HEK293 (cell line): ENCODE data around the gene LAMC2.

Experiments used
- ATF2 ChIP-seq: fragments of 450-650 bp; formaldehyde crosslinking; IDR thresholded peaks from 2 replicates; pipeline ENCODE4 v1.5.1; 2016; ENCODE audit warnings: missing biosample characterization, missing genetic modification characterization, low read depth
- KLF9 ChIP-seq: fragments of 450-650 bp; formaldehyde crosslinking; IDR thresholded peaks from 2 replicates; pipeline ENCODE4 v1.5.1; 2016; ENCODE audit warnings: missing biosample characterization, missing genetic modification characterization, low read depth
- RBAK ChIP-seq: fragments of 450-650 bp; formaldehyde crosslinking; IDR thresholded peaks from 2 replicates; pipeline ENCODE4 v1.5.1; 2016; ENCODE audit warnings: missing biosample characterization, missing genetic modification characterization
- ZEB2 ChIP-seq: fragments of 450-650 bp; formaldehyde crosslinking; IDR thresholded peaks from 2 replicates; pipeline ENCODE4 v1.5.1; 2016; ENCODE audit warnings: missing biosample characterization, missing genetic modification characterization
- ZNF121 ChIP-seq: fragments of 450-650 bp; formaldehyde crosslinking; IDR thresholded peaks from 2 replicates; pipeline ENCODE4 v1.5.1; 2016; ENCODE audit warnings: missing biosample characterization, missing genetic modification characterization
- ZNF146 ChIP-seq: fragments of 450-650 bp; formaldehyde crosslinking; IDR thresholded peaks from 2 replicates; pipeline ENCODE4 v1.5.1; 2016; ENCODE audit warnings: missing biosample characterization, missing genetic modification characterization
- ZNF292 ChIP-seq: fragments of 450-650 bp; formaldehyde crosslinking; IDR thresholded peaks from 2 replicates; pipeline ENCODE4 v1.5.1; 2016; ENCODE audit warnings: low read depth, missing biosample characterization, missing genetic modification characterization, borderline replicate concordance
- ZNF324 ChIP-seq: fragments of 450-650 bp; formaldehyde crosslinking; IDR thresholded peaks from 2 replicates; pipeline ENCODE4 v1.5.1; 2016; ENCODE audit warnings: missing biosample characterization, missing genetic modification characterization
- ZNF362 ChIP-seq: fragments of 450-650 bp; formaldehyde crosslinking; IDR thresholded peaks from 2 replicates; pipeline ENCODE4 v1.5.1; 2016; ENCODE audit warnings: missing biosample characterization, missing genetic modification characterization
- ZNF423 ChIP-seq: fragments of 450-650 bp; formaldehyde crosslinking; IDR thresholded peaks from 2 replicates; pipeline ENCODE4 v1.5.1; 2016; ENCODE audit warnings: missing biosample characterization, missing genetic modification characterization
- ZNF571 ChIP-seq: fragments of 450-650 bp; formaldehyde crosslinking; IDR thresholded peaks from 2 replicates; pipeline ENCODE4 v1.5.0; 2017; ENCODE audit warnings: missing biosample characterization, missing genetic modification characterization
- ZNF629 ChIP-seq: fragments of 450-650 bp; formaldehyde crosslinking; IDR thresholded peaks from 2 replicates; pipeline ENCODE4 v1.5.1; 2017; ENCODE audit warnings: missing biosample characterization, missing genetic modification characterization
- ZNF654 ChIP-seq: fragments of 450-650 bp; formaldehyde crosslinking; IDR thresholded peaks from 2 replicates; pipeline ENCODE4 v1.5.1; 2016; ENCODE audit warnings: low read depth, missing biosample characterization, missing genetic modification characterization
- TF ChIP-seq, protein P1 (sequence below): fragments of 450-650 bp; formaldehyde crosslinking; IDR thresholded peaks from 2 replicates; pipeline ENCODE4 v1.5.1; 2016; ENCODE audit warnings: missing biosample characterization, missing genetic modification characterization

GRCh38 chr1:183198463-183198862 lies 12.4 kb downstream of the LAMC2 start:
- TF ChIP-seq, protein P1, sequence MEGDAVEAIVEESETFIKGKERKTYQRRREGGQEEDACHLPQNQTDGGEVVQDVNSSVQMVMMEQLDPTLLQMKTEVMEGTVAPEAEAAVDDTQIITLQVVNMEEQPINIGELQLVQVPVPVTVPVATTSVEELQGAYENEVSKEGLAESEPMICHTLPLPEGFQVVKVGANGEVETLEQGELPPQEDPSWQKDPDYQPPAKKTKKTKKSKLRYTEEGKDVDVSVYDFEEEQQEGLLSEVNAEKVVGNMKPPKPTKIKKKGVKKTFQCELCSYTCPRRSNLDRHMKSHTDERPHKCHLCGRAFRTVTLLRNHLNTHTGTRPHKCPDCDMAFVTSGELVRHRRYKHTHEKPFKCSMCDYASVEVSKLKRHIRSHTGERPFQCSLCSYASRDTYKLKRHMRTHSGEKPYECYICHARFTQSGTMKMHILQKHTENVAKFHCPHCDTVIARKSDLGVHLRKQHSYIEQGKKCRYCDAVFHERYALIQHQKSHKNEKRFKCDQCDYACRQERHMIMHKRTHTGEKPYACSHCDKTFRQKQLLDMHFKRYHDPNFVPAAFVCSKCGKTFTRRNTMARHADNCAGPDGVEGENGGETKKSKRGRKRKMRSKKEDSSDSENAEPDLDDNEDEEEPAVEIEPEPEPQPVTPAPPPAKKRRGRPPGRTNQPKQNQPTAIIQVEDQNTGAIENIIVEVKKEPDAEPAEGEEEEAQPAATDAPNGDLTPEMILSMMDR (tag by site-specific recombination) = no peak
- TF ChIP-seq KLF9 (tag by site-specific recombination) (no peak), ZNF423 (tag by site-specific recombination) (no peak), ATF2 (tag by site-specific recombination) (no peak), ZNF121 (no peak), ZNF324 (tag by site-specific recombination) (no peak), ZNF362 (no peak), ZNF654 (tag by site-specific recombination) (no peak), ZEB2 (tag by site-specific recombination) (no peak), RBAK (tag by site-specific recombination) (no peak), ZNF292 (tag by site-specific recombination) (no peak), ZNF146 (no peak), ZNF571 (tag by site-specific recombination) (no peak), ZNF629 (tag by site-specific recombination) (peak; percentile 73)
